Metanephros (tissue), 1 donor: Measurements from ENCODE around the gene DIRAS2. TPM values are rescaled to one million over a fixed set of nuclear protein-coding genes. Genes with fewer than 3 reads are reported as not detected.

ENCODE experiments used
- total RNA-seq: library from RNA; depleted of rRNA; stranded (reverse); fragments of >200 nt; gene quantifications from one replicate; pipeline ENCODE4 v1.2.3, GENCODE V29; 2014

The DIRAS2 gene
- total RNA-seq: 4.4 TPM

DNA sequence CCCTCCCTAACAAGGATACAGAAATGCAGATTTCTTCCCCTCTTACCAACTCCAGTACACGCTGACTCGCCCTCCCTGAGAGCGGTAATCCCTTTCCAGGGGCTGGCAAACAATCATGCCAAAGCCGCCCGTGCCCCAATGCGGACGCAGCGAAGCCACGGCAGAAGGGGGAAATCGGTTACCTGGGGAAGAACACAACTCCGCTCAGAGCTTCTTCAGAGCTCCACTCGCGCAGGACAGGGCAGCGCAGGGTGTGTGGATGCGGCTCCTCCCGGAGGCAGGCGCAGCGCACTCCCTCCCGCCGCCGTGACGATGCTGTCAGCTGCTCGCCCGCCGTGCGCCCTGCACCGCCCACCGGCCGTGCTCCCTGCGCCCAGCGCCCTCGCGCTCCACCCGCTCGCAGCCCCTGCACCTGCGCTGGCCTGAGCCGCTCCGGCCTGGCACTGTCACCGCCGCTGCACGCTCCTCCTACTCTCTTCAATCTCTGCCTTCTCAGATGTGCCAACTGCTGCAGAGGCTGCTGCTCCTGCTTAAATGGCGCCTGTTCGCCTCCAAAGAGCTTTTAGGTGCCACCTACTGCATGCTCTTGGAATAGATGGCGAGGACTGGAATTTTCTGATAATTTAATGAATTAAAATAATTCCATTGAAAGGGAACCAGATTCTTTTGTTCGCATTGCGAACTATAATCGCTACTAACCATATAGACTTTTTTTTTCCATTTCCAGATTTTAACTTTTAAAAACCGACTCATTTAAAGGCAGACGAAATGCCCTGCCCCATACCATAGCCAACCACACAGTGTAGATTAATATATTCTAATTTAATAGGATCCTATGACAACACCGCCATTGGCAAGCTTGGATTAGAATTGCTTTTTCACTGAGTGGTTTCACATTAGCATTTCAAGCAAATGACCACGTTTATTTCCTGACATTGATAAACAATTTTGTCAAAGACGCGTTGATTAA is at the start of gene DIRAS2:
Gene DIRAS2, minus strand, starts transcription at position 255 of the 970 bp plus-strand sequence. CDS start 28,997 bp downstream, outside the sequence.

Other genes starting within 250 kb of the DIRAS2 start
- 31.2 TPM for gene SYK, start 159.0 kb upstream of the DIRAS2 start, total RNA-seq